ENCODE measurements around the gene CTSS.
"Not testable (repeated sequence)": the region's sequence is repeated elsewhere in the genome, so short reads cannot be mapped to it uniquely, and the experiment has no call there.

CTSS gene

GRCh38 chr1:150765296-150765976 is at the start of gene CTSS:
Gene CTSS (minus strand): TSS chr1:150765778. CDS start chr1:150764763, 1,015 bp downstream.
- DNase-seq = no peak
- peaks cover 46% of the 10 kb centered on the region for H3K4me1 Mint-ChIP-seq (ENCODE audit: low read depth)

GRCh38 chr1:150813028-150813707 is 47.6 kb upstream of the CTSS start:
- DNase-seq = no peak
- Mint-ChIP-seq H3K4me1 (ENCODE audit: low read depth) (peaks cover under 1% of the 10 kb centered on the region), H3K9me3 (no peaks in the 10 kb centered on the region), H3K27me3 (no peaks in the 10 kb centered on the region), H3K27ac (no peak overlapping the region), H3K4me3 (no peak overlapping the region), H3K36me3 (ENCODE audit: low read depth) (peaks cover 24% of the 10 kb centered on the region)

More at GRCh38 chr1:150765296-150765976, at the start of gene CTSS:
- no peaks in the 10 kb centered on the region for H3K27me3 Mint-ChIP-seq
- H3K9me3 Mint-ChIP-seq = no peaks in the 10 kb centered on the region
- H3K36me3 Mint-ChIP-seq (ENCODE audit: low read depth) = peaks cover 27% of the 10 kb centered on the region
- H3K27ac Mint-ChIP-seq = peak within 1 kb of the TSS; percentile 98
- H3K4me3 Mint-ChIP-seq = peak within 1 kb of the TSS; percentile 94

GRCh38 chr1:150810958-150811659 is 45.5 kb upstream of the CTSS start:
- Mint-ChIP-seq H3K4me1 (ENCODE audit: low read depth) (peaks cover 12% of the 10 kb centered on the region), H3K27ac (no peak overlapping the region), H3K9me3 (no peaks in the 10 kb centered on the region), H3K4me3 (no peak overlapping the region), H3K36me3 (ENCODE audit: low read depth) (peaks cover 7% of the 10 kb centered on the region), H3K27me3 (no peaks in the 10 kb centered on the region)
- DNase-seq = no peak

GRCh38 chr1:150809651-150810050 is 44.1 kb upstream of the CTSS start:
- Mint-ChIP-seq H3K27ac (no peak overlapping the region), H3K27me3 (no peaks in the 10 kb centered on the region)
- DNase-seq = no peak

GRCh38 chr1:150808846-150809245 is 43.3 kb upstream of the CTSS start:
- H3K4me1 Mint-ChIP-seq (ENCODE audit: low read depth) = peaks cover 12% of the 10 kb centered on the region
- H3K9me3 Mint-ChIP-seq = no peaks in the 10 kb centered on the region
- H3K27me3 Mint-ChIP-seq = no peaks in the 10 kb centered on the region
- H3K4me3 Mint-ChIP-seq = no peak overlapping the region
- H3K27ac Mint-ChIP-seq = no peak overlapping the region
- no peak for DNase-seq
- peaks cover 4% of the 10 kb centered on the region for H3K36me3 Mint-ChIP-seq (ENCODE audit: low read depth)

More at GRCh38 chr1:150809651-150810050, 44.1 kb upstream of the CTSS start:
- peaks cover 12% of the 10 kb centered on the region for H3K4me1 Mint-ChIP-seq (ENCODE audit: low read depth)
- H3K9me3 Mint-ChIP-seq = no peaks in the 10 kb centered on the region
- H3K4me3 Mint-ChIP-seq = no peak overlapping the region
- peaks cover 4% of the 10 kb centered on the region for H3K36me3 Mint-ChIP-seq (ENCODE audit: low read depth)

- H3K27me3 Mint-ChIP-seq = no peaks in the 10 kb centered on the region
These were observed 42.5 kb upstream of the CTSS start, which contains the start of gene CTSK for GRCh38 chr1:150808121-150808520. Gene CTSK (minus strand): TSS chr1:150808260. CDS start chr1:150806805, 1,455 bp downstream.

GRCh38 chr1:150807249-150808023 is 41.9 kb upstream of the CTSS start:
- Mint-ChIP-seq H3K27me3 (no peaks in the 10 kb centered on the region), H3K9me3 (no peaks in the 10 kb centered on the region), H3K4me1 (ENCODE audit: low read depth) (peaks cover 12% of the 10 kb centered on the region), H3K36me3 (ENCODE audit: low read depth) (peaks cover 7% of the 10 kb centered on the region), H3K4me3 (no peak overlapping the region), H3K27ac (no peak overlapping the region)
- DNase-seq = no peak

More at GRCh38 chr1:150808121-150808520, 42.5 kb upstream of the CTSS start, which contains the start of gene CTSK:
- peaks cover 12% of the 10 kb centered on the region for H3K4me1 Mint-ChIP-seq (ENCODE audit: low read depth)
- H3K9me3 Mint-ChIP-seq = no peaks in the 10 kb centered on the region
- no peak within 1 kb of the TSS for H3K27ac Mint-ChIP-seq
- H3K36me3 Mint-ChIP-seq (ENCODE audit: low read depth) = peaks cover 7% of the 10 kb centered on the region
- no peak for DNase-seq
- H3K4me3 Mint-ChIP-seq = no peak within 1 kb of the TSS

GRCh38 chr1:150805899-150806298 is 40.3 kb upstream of the CTSS start:
- H3K36me3 Mint-ChIP-seq (ENCODE audit: low read depth) = peaks cover 7% of the 10 kb centered on the region
- no peak overlapping the region for H3K4me3 Mint-ChIP-seq
- no peak overlapping the region for H3K27ac Mint-ChIP-seq
- H3K4me1 Mint-ChIP-seq (ENCODE audit: low read depth) = peaks cover 12% of the 10 kb centered on the region
- H3K9me3 Mint-ChIP-seq = no peaks in the 10 kb centered on the region
- H3K27me3 Mint-ChIP-seq = no peaks in the 10 kb centered on the region
- DNase-seq = no peak

- Mint-ChIP-seq H3K27ac (no peak overlapping the region), H3K9me3 (no peaks in the 10 kb centered on the region)
- DNase-seq = no peak
These were observed 39.1 kb upstream of the CTSS start for GRCh38 chr1:150804671-150805070.

GRCh38 chr1:150799089-150799488 is 33.5 kb upstream of the CTSS start:
- Mint-ChIP-seq H3K9me3 (no peaks in the 10 kb centered on the region), H3K27me3 (no peaks in the 10 kb centered on the region), H3K4me1 (ENCODE audit: low read depth) (no peaks in the 10 kb centered on the region), H3K4me3 (no peak overlapping the region), H3K27ac (no peak overlapping the region), H3K36me3 (ENCODE audit: low read depth) (peaks cover 25% of the 10 kb centered on the region)
- no peak for DNase-seq

More at GRCh38 chr1:150804671-150805070, 39.1 kb upstream of the CTSS start:
- Mint-ChIP-seq H3K4me3 (no peak overlapping the region), H3K27me3 (no peaks in the 10 kb centered on the region), H3K4me1 (ENCODE audit: low read depth) (peaks cover 12% of the 10 kb centered on the region), H3K36me3 (ENCODE audit: low read depth) (peaks cover 10% of the 10 kb centered on the region)

GRCh38 chr1:150798525-150798924 is 32.9 kb upstream of the CTSS start:
- H3K27ac Mint-ChIP-seq = no peak overlapping the region
- no peak overlapping the region for H3K4me3 Mint-ChIP-seq
- no peaks in the 10 kb centered on the region for H3K27me3 Mint-ChIP-seq
- H3K36me3 Mint-ChIP-seq (ENCODE audit: low read depth) = peaks cover 25% of the 10 kb centered on the region
- DNase-seq = no peak
- H3K4me1 Mint-ChIP-seq (ENCODE audit: low read depth) = no peaks in the 10 kb centered on the region
- H3K9me3 Mint-ChIP-seq = no peaks in the 10 kb centered on the region

- no peaks in the 10 kb centered on the region for H3K9me3 Mint-ChIP-seq
These were observed 30.8 kb upstream of the CTSS start for GRCh38 chr1:150796374-150796773.

GRCh38 chr1:150793778-150794177 is 28.2 kb upstream of the CTSS start:
- H3K4me3 Mint-ChIP-seq; H3K27ac Mint-ChIP-seq; H3K9me3 Mint-ChIP-seq; H3K4me1 Mint-ChIP-seq (ENCODE audit: low read depth); H3K36me3 Mint-ChIP-seq (ENCODE audit: low read depth); DNase-seq; H3K27me3 Mint-ChIP-seq: not testable (repeated sequence)

More at GRCh38 chr1:150796374-150796773, 30.8 kb upstream of the CTSS start:
- DNase-seq = no peak
- Mint-ChIP-seq H3K27me3 (no peaks in the 10 kb centered on the region), H3K36me3 (ENCODE audit: low read depth) (peaks cover 21% of the 10 kb centered on the region), H3K4me1 (ENCODE audit: low read depth) (no peaks in the 10 kb centered on the region), H3K4me3 (no peak overlapping the region), H3K27ac (no peak overlapping the region)

GRCh38 chr1:150793221-150793620 is 27.6 kb upstream of the CTSS start:
- Mint-ChIP-seq H3K27me3 (no peaks in the 10 kb centered on the region), H3K27ac (no peak overlapping the region), H3K4me1 (ENCODE audit: low read depth) (no peaks in the 10 kb centered on the region), H3K9me3 (no peaks in the 10 kb centered on the region), H3K4me3 (no peak overlapping the region), H3K36me3 (ENCODE audit: low read depth) (peaks cover 3% of the 10 kb centered on the region)
- DNase-seq = no peak
